ENCODE measurements around the gene NAV1.

The NAV1 gene

GRCh38 chr1:201499191-201499590 is 39.7 kb upstream of the NAV1 start:
- Histone ChIP-seq H3K27me3 (no peaks in the 10 kb centered on the region), H3K27ac (no peak overlapping the region), H3K4me1 (ENCODE audit: control insufficient read depth in 1 of 2, insufficient read depth in 1 of 2, low read depth in 1 of 2, low read length in 1 of 2) (peaks cover 2 to 6% of the 10 kb centered on the region in 2 experiments), H3K4me3 (ENCODE audit: low read depth in 1 of 2, low read length in 1 of 2) (no peak overlapping the region), H3K36me3 (peaks cover 23% of the 10 kb centered on the region), H3K9me3 (no peaks in the 10 kb centered on the region)
- TF ChIP-seq, protein P1, sequence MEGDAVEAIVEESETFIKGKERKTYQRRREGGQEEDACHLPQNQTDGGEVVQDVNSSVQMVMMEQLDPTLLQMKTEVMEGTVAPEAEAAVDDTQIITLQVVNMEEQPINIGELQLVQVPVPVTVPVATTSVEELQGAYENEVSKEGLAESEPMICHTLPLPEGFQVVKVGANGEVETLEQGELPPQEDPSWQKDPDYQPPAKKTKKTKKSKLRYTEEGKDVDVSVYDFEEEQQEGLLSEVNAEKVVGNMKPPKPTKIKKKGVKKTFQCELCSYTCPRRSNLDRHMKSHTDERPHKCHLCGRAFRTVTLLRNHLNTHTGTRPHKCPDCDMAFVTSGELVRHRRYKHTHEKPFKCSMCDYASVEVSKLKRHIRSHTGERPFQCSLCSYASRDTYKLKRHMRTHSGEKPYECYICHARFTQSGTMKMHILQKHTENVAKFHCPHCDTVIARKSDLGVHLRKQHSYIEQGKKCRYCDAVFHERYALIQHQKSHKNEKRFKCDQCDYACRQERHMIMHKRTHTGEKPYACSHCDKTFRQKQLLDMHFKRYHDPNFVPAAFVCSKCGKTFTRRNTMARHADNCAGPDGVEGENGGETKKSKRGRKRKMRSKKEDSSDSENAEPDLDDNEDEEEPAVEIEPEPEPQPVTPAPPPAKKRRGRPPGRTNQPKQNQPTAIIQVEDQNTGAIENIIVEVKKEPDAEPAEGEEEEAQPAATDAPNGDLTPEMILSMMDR (IDR thresholded peaks at IDR 0.05): no peak

DNA sequence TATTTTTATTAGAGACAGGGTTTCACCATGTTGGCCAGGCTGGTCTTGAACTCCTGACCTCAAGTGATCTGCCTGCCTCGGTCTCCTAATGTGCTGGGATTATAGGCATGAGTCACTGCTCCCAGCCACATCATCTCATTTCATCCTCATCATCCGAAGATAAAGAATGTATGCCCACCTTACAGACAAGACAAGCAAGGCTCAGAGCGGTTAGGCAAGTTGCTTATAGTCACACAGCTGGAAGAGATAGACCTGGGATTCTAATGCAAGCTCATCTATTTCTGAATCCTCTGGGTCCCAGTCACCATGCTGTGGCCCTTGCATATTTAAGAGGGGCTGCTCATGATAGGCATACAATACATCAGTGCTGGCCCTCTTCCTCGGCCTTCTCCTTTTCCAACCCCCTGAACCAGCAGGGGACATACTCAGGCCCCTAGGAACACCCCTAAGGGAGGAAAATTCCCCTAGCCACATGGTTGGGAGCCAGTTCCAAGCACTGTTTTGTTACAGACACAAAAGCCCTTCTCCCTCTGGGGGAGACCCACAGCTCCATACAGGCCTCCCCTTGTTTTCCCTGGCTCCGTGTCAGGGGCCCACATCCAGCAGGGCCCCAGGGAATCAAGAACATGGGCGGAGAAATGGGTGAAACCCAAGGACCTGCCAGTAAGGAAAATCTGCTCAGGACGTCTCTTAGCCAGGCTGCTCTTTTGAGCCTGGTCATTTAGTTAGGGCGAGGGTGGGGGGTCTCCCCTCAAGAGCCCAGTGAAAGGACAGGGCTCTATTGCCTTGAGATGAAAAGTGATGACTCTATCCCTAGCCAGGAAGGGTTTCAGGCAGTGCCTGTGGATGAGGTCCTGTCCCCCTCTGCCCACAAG is 38.9 kb upstream of the NAV1 start:
- Histone ChIP-seq H3K27ac (no peak overlapping the region), H3K4me3 (ENCODE audit: low read depth in 1 of 2, low read length in 1 of 2) (no peak overlapping the region), H3K9me3 (no peaks in the 10 kb centered on the region), H3K36me3 (peaks cover 14% of the 10 kb centered on the region), H3K27me3 (no peaks in the 10 kb centered on the region), H3K4me1 (ENCODE audit: control insufficient read depth in 1 of 2, insufficient read depth in 1 of 2, low read depth in 1 of 2, low read length in 1 of 2) (peaks cover 4 to 9% of the 10 kb centered on the region in 2 experiments)
- TF ChIP-seq, protein P1 (IDR thresholded peaks at IDR 0.05): no peak

GRCh38 chr1:201500670-201501120 is 38.2 kb upstream of the NAV1 start:
- H3K36me3 ChIP-seq: peaks cover 8% of the 10 kb centered on the region
- no peak overlapping the region for H3K4me3 ChIP-seq (ENCODE audit: low read depth in 1 of 2, low read length in 1 of 2)
- no peaks in the 10 kb centered on the region for H3K27me3 ChIP-seq
- H3K9me3 ChIP-seq: no peaks in the 10 kb centered on the region
- H3K27ac ChIP-seq: no peak overlapping the region
- H3K4me1 ChIP-seq (ENCODE audit: control insufficient read depth in 1 of 2, insufficient read depth in 1 of 2, low read depth in 1 of 2, low read length in 1 of 2): peaks cover 11 to 15% of the 10 kb centered on the region in 2 experiments
- TF ChIP-seq, protein P1 (IDR thresholded peaks at IDR 0.05): no peak

GRCh38 chr1:201501144-201501543 is 37.8 kb upstream of the NAV1 start:
- TF ChIP-seq, protein P1 (IDR thresholded peaks at IDR 0.05): no peak
- Histone ChIP-seq H3K4me3 (ENCODE audit: low read depth in 1 of 2, low read length in 1 of 2) (no peak overlapping the region), H3K27me3 (no peaks in the 10 kb centered on the region), H3K27ac (no peak overlapping the region), H3K4me1 (ENCODE audit: control insufficient read depth in 1 of 2, insufficient read depth in 1 of 2, low read depth in 1 of 2, low read length in 1 of 2) (peaks cover 15 to 20% of the 10 kb centered on the region in 2 experiments), H3K9me3 (no peaks in the 10 kb centered on the region), H3K36me3 (peaks cover 3% of the 10 kb centered on the region)

DNA sequence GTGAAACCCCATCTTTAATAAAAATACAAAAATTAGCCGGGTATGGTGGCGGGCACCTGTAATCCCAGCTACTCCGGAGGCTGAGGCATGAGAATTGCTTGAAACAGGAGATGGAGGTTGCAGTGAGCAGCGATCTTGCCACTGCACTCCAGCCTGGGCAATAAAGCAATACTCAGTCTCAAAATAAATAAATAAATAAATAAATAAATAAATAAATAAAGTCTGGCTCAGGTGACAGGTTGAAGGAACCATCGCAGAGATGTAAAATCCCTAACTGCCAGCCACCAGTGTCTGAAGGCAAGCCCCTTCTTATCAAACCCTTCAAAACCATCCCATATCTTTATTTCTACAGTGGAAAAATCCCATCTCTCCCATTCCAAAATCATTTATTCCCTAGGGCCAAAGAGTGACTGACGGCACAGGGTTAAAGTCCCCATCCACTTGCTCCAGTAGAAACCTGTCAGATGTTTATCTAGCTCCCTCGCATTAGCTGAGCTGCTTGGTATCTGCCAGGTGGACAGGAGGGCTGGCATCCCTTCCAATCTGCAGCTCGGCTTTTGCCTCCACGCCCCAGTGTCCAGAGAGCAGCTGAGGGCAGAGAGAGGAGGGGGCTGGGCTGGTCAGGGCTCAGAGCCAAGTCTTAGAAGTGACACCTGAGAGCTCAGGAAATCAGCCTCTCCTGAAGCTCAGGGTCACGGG is 37.0 kb upstream of the NAV1 start:
- Histone ChIP-seq H3K9me3 (no peaks in the 10 kb centered on the region), H3K27ac (no peak overlapping the region), H3K36me3 (no peaks in the 10 kb centered on the region), H3K4me1 (ENCODE audit: control insufficient read depth in 1 of 2, insufficient read depth in 1 of 2, low read depth in 1 of 2, low read length in 1 of 2) (peaks cover 22 to 28% of the 10 kb centered on the region in 2 experiments), H3K27me3 (no peaks in the 10 kb centered on the region), H3K4me3 (ENCODE audit: low read depth in 1 of 2, low read length in 1 of 2) (no peak overlapping the region)
- TF ChIP-seq, protein P1 (IDR thresholded peaks at IDR 0.05): no peak
